ENCODE data around the gene GLG1. TPM values are rescaled to one million over a fixed set of nuclear protein-coding genes. Genes with fewer than 3 reads are reported as not detected.

Gene GLG1
- 135 TPM for total RNA-seq

DNA sequence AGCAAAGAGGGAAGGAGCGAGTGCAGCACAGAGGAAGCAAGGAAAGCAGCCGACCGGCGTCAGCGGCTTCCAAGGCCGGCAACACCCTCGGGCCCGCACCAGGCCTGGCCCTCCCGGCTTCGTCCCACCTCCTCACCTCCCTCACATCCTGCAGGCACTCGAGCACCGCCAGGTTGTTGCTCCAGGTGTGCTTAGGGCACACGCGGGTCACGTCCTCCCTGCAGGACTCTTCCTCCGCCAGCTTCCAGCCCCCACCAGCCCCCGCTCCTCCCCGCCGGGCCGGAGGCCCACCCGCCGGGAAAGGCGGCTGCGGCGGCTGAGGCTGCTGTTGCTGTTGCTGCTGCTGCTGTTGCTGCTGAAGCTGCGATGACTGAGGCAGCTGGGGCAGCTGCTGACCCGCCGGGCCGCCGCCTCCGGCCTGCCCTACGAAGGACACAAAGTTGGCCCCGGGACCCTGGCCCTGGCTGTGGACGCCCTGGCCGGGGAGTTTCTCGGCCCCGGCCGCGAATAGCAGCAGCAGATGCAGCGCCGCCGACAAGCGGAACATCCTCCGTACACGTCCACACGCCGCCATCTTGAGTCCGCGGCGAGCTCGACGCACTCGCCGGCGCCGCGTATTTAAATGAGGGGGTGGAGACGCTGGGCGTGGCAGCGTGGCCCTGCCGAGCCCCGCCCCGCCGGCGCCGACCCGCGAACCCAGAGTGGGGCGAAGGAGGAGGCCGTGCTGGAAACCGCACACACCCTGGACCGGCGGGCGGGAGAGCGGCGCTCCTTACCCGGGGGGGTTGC is at the start of gene GLG1:
Gene GLG1 (minus strand): TSS at position 594 of the 789 bp plus-strand sequence. CDS start 20 bp downstream, at position 574.

GRCh38 chr16:74420612-74421481 is 186.1 kb downstream of the GLG1 start, which contains the start of gene CLEC18B:
TSS of gene CLEC18B (minus strand) at chr16:74421478. CDS start at chr16:74421270, 208 bp downstream.

Small RNA genes lying within 50 kb of the gene (small RNA-seq; reads per million reads assigned to genes)
- gene RF00019 (ENCODE audit: low replicate concordance) (not detected), gene RNU6-237P (ENCODE audit: low replicate concordance) (not detected)

Other genes with a start within 250 kb of the GLG1 start
- 2.2 TPM for gene NPIPB15, start 230.8 kb downstream of the GLG1 start, total RNA-seq
- gene CLEC18B, start 185.6 kb downstream of the GLG1 start, total RNA-seq: 64.8 TPM
- 25.5 TPM for gene RFWD3, start 59.8 kb upstream of the GLG1 start, total RNA-seq
- 7.6 TPM for gene MLKL, start 93.7 kb upstream of the GLG1 start, total RNA-seq
- 3.4 TPM for gene FA2H, start 167.7 kb upstream of the GLG1 start, total RNA-seq